Neural progenitor cell (in vitro differentiated cells): ENCODE data around the gene MOSMO. TPM values are rescaled to one million over a fixed set of nuclear protein-coding genes. Genes with fewer than 3 reads are reported as not detected.
A peak's percentile ranks its signal among the peaks of the same experiment; 100 is the strongest.

Experiments
- DNase-seq: peaks from one replicate; pipeline ENCODE4 v3.0.0-alpha.2; 2016; ENCODE audit warnings: low spot score
- H2AFZ ChIP-seq: fragments of 200-600 bp; sonication (generic); replicated peaks from 2 replicates; pipeline ENCODE4 v1.6.1; 2016; ENCODE audit warnings: antibody characterized with exemption
- H3F3A ChIP-seq: fragments of 200-600 bp; sonication (generic); 2 replicates; pipeline ENCODE4 v1.6.1; 2016; ENCODE audit warnings: antibody characterized with exemption, low read depth
- H3K27ac ChIP-seq: fragments of 200-600 bp; sonication (generic); 2 replicates; pipeline ENCODE4 v1.5.1; 2016; ENCODE audit warnings: mild to moderate bottlenecking
- H3K27me3 ChIP-seq: fragments of 200-600 bp; sonication (generic); 2 replicates; pipeline ENCODE4 v1.6.1; 2016; ENCODE audit warnings: mild to moderate bottlenecking, moderate library complexity
- H3K36me3 ChIP-seq: fragments of 200-600 bp; sonication (generic); 2 replicates; pipeline ENCODE4 v1.5.1; 2016
- H3K4me1 ChIP-seq: fragments of 200-600 bp; sonication (generic); 2 replicates; pipeline ENCODE4 v1.6.1; 2016; ENCODE audit warnings: mixed run types
- H3K4me2 ChIP-seq: fragments of 200-600 bp; sonication (generic); 2 replicates; pipeline ENCODE4 v1.6.1; 2016
- H3K4me3 ChIP-seq: fragments of 200-600 bp; sonication (generic); 2 replicates; pipeline ENCODE4 v1.5.1; 2016
- H3K79me2 ChIP-seq: fragments of 200-600 bp; sonication (generic); 2 replicates; pipeline ENCODE4 v1.6.1; 2016; ENCODE audit warnings: low read depth
- H3K9ac ChIP-seq: fragments of 200-600 bp; sonication (generic); 2 replicates; pipeline ENCODE4 v1.6.1; 2016
- H3K9me3 ChIP-seq: fragments of 200-600 bp; sonication (generic); 2 replicates; pipeline ENCODE4 v1.5.1; 2016; ENCODE audit warnings: low read depth
- H4K20me1 ChIP-seq: fragments of 200-600 bp; sonication (generic); 2 replicates; pipeline ENCODE4 v1.6.1; 2016; ENCODE audit warnings: low read depth
- H3K27ac Mint-ChIP-seq: 3 replicates; pipeline ENCODE4 v1.8.0; 2021; ENCODE audit warnings: mixed read lengths
- H3K27me3 Mint-ChIP-seq: 2 replicates; pipeline ENCODE4 v1.8.0; 2022; ENCODE audit warnings: low read depth, mild to moderate bottlenecking, inconsistent platforms, moderate library complexity, mixed read lengths; ENCODE audit not compliant: insufficient read depth
- H3K36me3 Mint-ChIP-seq: 3 replicates; pipeline ENCODE4 v1.8.0; 2021; ENCODE audit warnings: mixed read lengths
- H3K4me1 Mint-ChIP-seq: 3 replicates; pipeline ENCODE4 v1.8.0; 2021; ENCODE audit warnings: mixed read lengths
- H3K4me3 Mint-ChIP-seq: 3 replicates; pipeline ENCODE4 v1.8.0; 2021; ENCODE audit warnings: mild to moderate bottlenecking, moderate library complexity, mixed read lengths
- H3K9me3 Mint-ChIP-seq: 3 replicates; pipeline ENCODE4 v1.8.0; 2020; ENCODE audit warnings: mixed read lengths
- CTCF ChIP-seq: fragments of 200-600 bp; sonication (generic); IDR thresholded peaks from 2 replicates; pipeline ENCODE4 v1.5.1; 2017; ENCODE audit warnings: antibody characterized with exemption, mild to moderate bottlenecking
- EZH2 ChIP-seq: fragments of 200-600 bp; sonication (generic); IDR thresholded peaks from 2 replicates; pipeline ENCODE4 v1.6.1; 2017; ENCODE audit warnings: antibody characterized with exemption, mild to moderate bottlenecking, moderate library complexity
- EZH2phosphoT487 ChIP-seq: fragments of 200-600 bp; sonication (generic); IDR thresholded peaks from 2 replicates; pipeline ENCODE4 v1.6.1; 2017; ENCODE audit warnings: antibody characterized with exemption
- total RNA-seq: library from RNA; depleted of rRNA; stranded (reverse); fragments of >200 nt; gene quantifications from 2 replicates; pipeline ENCODE4 v1.2.3, GENCODE V29; 2015; ENCODE audit warnings: low replicate concordance

Gene MOSMO
- total RNA-seq, 1 donor from 2014 or later = 35.2 TPM

- H3K4me1 Mint-ChIP-seq = peaks cover 18% of the 10 kb centered on the region
- peak within 1 kb of the TSS; percentile 23 for H3K4me3 ChIP-seq
- H3K4me2 ChIP-seq = peak within 1 kb of the TSS; percentile 68
- H3K36me3 Mint-ChIP-seq = no peaks in the 10 kb centered on the region
- H3K9me3 ChIP-seq = no peaks in the 10 kb centered on the region
- TF ChIP-seq EZH2 (no peak), EZH2phosphoT487 (no peak), CTCF (no peak)
- no peaks in the 10 kb centered on the region for H3K9me3 Mint-ChIP-seq
- peaks cover 30% of the 10 kb centered on the region for H3K4me1 ChIP-seq
- peaks cover 2% of the 10 kb centered on the region for H3K27me3 Mint-ChIP-seq
- DNase-seq = peak; percentile 74
- peak within 1 kb of the TSS; percentile 99 for H3K27ac Mint-ChIP-seq
- no peaks in the 10 kb centered on the region for H4K20me1 ChIP-seq
- H2AFZ ChIP-seq = peak within 1 kb of the TSS; percentile 96
- no peak within 1 kb of the TSS for H3K9ac ChIP-seq
- no peaks in the 10 kb centered on the region for H3K36me3 ChIP-seq
- no peaks in the 10 kb centered on the region for H3K79me2 ChIP-seq
- H3K4me3 Mint-ChIP-seq = peak within 1 kb of the TSS; percentile 17
- H3K27me3 ChIP-seq = no peaks in the 10 kb centered on the region
- H3K27ac ChIP-seq = peak within 1 kb of the TSS; percentile 90
- peaks cover 7% of the 10 kb centered on the region for H3F3A ChIP-seq
Observed at GRCh38 chr16:22092143-22092933, 84.4 kb downstream of the MOSMO start, which contains the start of gene VWA3A. TSS of gene VWA3A (plus strand) at chr16:22092541. CDS start at chr16:22092638, 97 bp downstream.

- no peak for TF ChIP-seq EZH2
- TF ChIP-seq EZH2phosphoT487 = no peak
- TF ChIP-seq CTCF = no peak
- no peaks in the 10 kb centered on the region for H4K20me1 ChIP-seq
- no peak overlapping the region for H3K4me3 Mint-ChIP-seq
- no peaks in the 10 kb centered on the region for H3K9me3 ChIP-seq
- H3K36me3 ChIP-seq = no peaks in the 10 kb centered on the region
- peaks cover 30% of the 10 kb centered on the region for H3K4me1 ChIP-seq
- H3F3A ChIP-seq = peaks cover 7% of the 10 kb centered on the region
- H2AFZ ChIP-seq = no peak overlapping the region
- H3K4me3 ChIP-seq = no peak overlapping the region
- no peak for DNase-seq
- H3K27me3 Mint-ChIP-seq = peaks cover 2% of the 10 kb centered on the region
- H3K27ac Mint-ChIP-seq = no peak overlapping the region
- H3K79me2 ChIP-seq = no peaks in the 10 kb centered on the region
- no peaks in the 10 kb centered on the region for H3K27me3 ChIP-seq
- no peak overlapping the region for H3K27ac ChIP-seq
- H3K36me3 Mint-ChIP-seq = no peaks in the 10 kb centered on the region
- no peak overlapping the region for H3K9ac ChIP-seq
- H3K4me1 Mint-ChIP-seq = peaks cover 18% of the 10 kb centered on the region
- no peaks in the 10 kb centered on the region for H3K9me3 Mint-ChIP-seq
- peak overlapping the region; percentile 0 for H3K4me2 ChIP-seq
Observed at GRCh38 chr16:22093331-22093730, 85.4 kb downstream of the MOSMO start.

GRCh38 chr16:22093996-22094395 is 86.1 kb downstream of the MOSMO start:
- H3K4me3 Mint-ChIP-seq = no peak overlapping the region
- H3K9ac ChIP-seq = no peak overlapping the region
- H3F3A ChIP-seq = peaks cover 7% of the 10 kb centered on the region
- no peaks in the 10 kb centered on the region for H4K20me1 ChIP-seq
- H3K4me1 ChIP-seq = peaks cover 30% of the 10 kb centered on the region
- H3K27me3 Mint-ChIP-seq = peaks cover 2% of the 10 kb centered on the region
- H3K27ac ChIP-seq = no peak overlapping the region
- H3K36me3 Mint-ChIP-seq = no peaks in the 10 kb centered on the region
- peak; percentile 16 for DNase-seq
- H3K27ac Mint-ChIP-seq = no peak overlapping the region
- H2AFZ ChIP-seq = no peak overlapping the region
- H3K4me2 ChIP-seq = peak overlapping the region; percentile 24
- H3K9me3 ChIP-seq = no peaks in the 10 kb centered on the region
- no peaks in the 10 kb centered on the region for H3K9me3 Mint-ChIP-seq
- H3K79me2 ChIP-seq = no peaks in the 10 kb centered on the region
- H3K27me3 ChIP-seq = no peaks in the 10 kb centered on the region
- TF ChIP-seq EZH2 (no peak), EZH2phosphoT487 (no peak), CTCF (no peak)
- H3K4me3 ChIP-seq = no peak overlapping the region
- H3K4me1 Mint-ChIP-seq = peaks cover 20% of the 10 kb centered on the region
- no peaks in the 10 kb centered on the region for H3K36me3 ChIP-seq
